AG04450 (cell line): Measurements from ENCODE around the gene PRCP. TPM values are rescaled to one million over a fixed set of nuclear protein-coding genes. Genes with fewer than 3 reads are reported as not detected.

ENCODE experiments used
- CTCF ChIA-PET: fragments of 300-600, 350-600 bp; formaldehyde crosslinking; extraction: SDS; loops from one replicate; lab custom pipeline; 2022; ENCODE audit warnings: antibody characterized with exemption, inconsistent platforms; lab: Charles Lee
- POLR2A ChIA-PET: fragments of 350-600 bp; formaldehyde crosslinking; extraction: SDS; loops from one replicate; lab custom pipeline; 2021; ENCODE audit warnings: antibody characterized with exemption, inconsistent platforms; lab: Yijun Ruan, JAX
- DNase-seq: peaks from one replicate; pipeline ENCODE4 v3.0.0-alpha.2; 2011; ENCODE audit warnings: low read depth, low spot score
- H3K27ac ChIP-seq: one replicate; pipeline ENCODE4 v1.5.1; 2012; ENCODE audit warnings: low read depth, low read length, control low read depth
- H3K27me3 ChIP-seq: one replicate; pipeline ENCODE4 v1.6.0; 2012; ENCODE audit warnings: low read length; ENCODE audit not compliant: control insufficient read depth, insufficient read depth
- H3K4me3 ChIP-seq: 2 replicates; pipeline ENCODE4 v1.5.1; 2011; ENCODE audit warnings: mild to moderate bottlenecking, low read depth, low read length, control low read depth
- H3K9me3 ChIP-seq: 2 replicates; pipeline ENCODE4 v1.5.1; 2012; ENCODE audit warnings: low read length; ENCODE audit not compliant: control insufficient read depth, insufficient read depth
- CTCF ChIP-seq: IDR thresholded peaks from 2 replicates; pipeline ENCODE4 v1.5.1; 2011; ENCODE audit warnings: low read depth, low read length, control low read depth, inconsistent platforms
- polyA plus RNA-seq: library from polyadenylated mRNA; depleted of rRNA; stranded (reverse); fragments of >200 nt; gene quantifications from 2 replicates; pipeline ENCODE4 v1.2.3, GENCODE V29; 2011

PRCP gene
- polyA plus RNA-seq, 1 experiment = 157 TPM

- ChIA-PET POLR2A (no interaction called here), CTCF (interaction anchor here (0.6 to 2.0 kb wide), 4 partner anchors 10 to 319 kb away, joined by 3 to 14 read pairs (median 4); no protein-coding TSS in a partner anchor)
- Histone ChIP-seq H3K4me3 (no peak overlapping the region), H3K27me3 (no peaks in the 10 kb centered on the region), H3K9me3 (no peaks in the 10 kb centered on the region), H3K27ac (no peak overlapping the region)
- no peak for DNase-seq
- no peak for TF ChIP-seq CTCF
Measured at GRCh38 chr11:82930734-82931133, 30.5 kb upstream of the PRCP start.

GRCh38 chr11:82930229-82930628 is 30.0 kb upstream of the PRCP start:
- DNase-seq = no peak
- Histone ChIP-seq H3K27me3 (no peaks in the 10 kb centered on the region), H3K9me3 (no peaks in the 10 kb centered on the region), H3K27ac (no peak overlapping the region), H3K4me3 (no peak overlapping the region)
- no peak for TF ChIP-seq CTCF
- ChIA-PET CTCF (interaction anchor here (0.6 to 2.0 kb wide), 6 partner anchors 9 to 320 kb away, joined by 3 to 14 read pairs (median 4); no protein-coding TSS in a partner anchor), POLR2A (interaction anchor here (0.6 kb wide), 1 partner anchor 225 kb away, joined by 3 read pairs; no protein-coding TSS in a partner anchor)

GRCh38 chr11:82929121-82929520 is 28.9 kb upstream of the PRCP start:
- CTCF ChIA-PET = interaction anchor here (0.6 kb wide), 1 partner anchor 29 kb away, joined by 3 read pairs; the partner anchor contains the start of gene PRCP
- no peak for TF ChIP-seq CTCF
- POLR2A ChIA-PET = interaction anchor here (0.6 to 0.7 kb wide), 2 partner anchors 10 to 51 kb away, joined by 4 to 7 read pairs; no protein-coding TSS in a partner anchor
- DNase-seq = no peak
- Histone ChIP-seq H3K27me3 (no peaks in the 10 kb centered on the region), H3K4me3 (no peak overlapping the region), H3K9me3 (no peaks in the 10 kb centered on the region), H3K27ac (no peak overlapping the region)

GRCh38 chr11:82927264-82927880 is 27.1 kb upstream of the PRCP start:
- H3K27ac ChIP-seq = no peak overlapping the region
- H3K9me3 ChIP-seq = no peaks in the 10 kb centered on the region
- POLR2A ChIA-PET = no interaction called here
- H3K4me3 ChIP-seq = no peak overlapping the region
- no peaks in the 10 kb centered on the region for H3K27me3 ChIP-seq
- DNase-seq = peak; percentile 24
- CTCF ChIA-PET = interaction anchor here (0.6 to 1.8 kb wide), 23 partner anchors 10 to 889 kb away, joined by 3 to 7 read pairs (median 3); partner anchors contain the start of gene PRCP
- TF ChIP-seq CTCF = peak; percentile 85
